GM18499 (cell line): Measurements from ENCODE around the gene PANX2.

Experiments used
- ATAC-seq: cut with Tn5 transposase; IDR thresholded peaks from one replicate; pipeline ENCODE4 v1.9.1; 2021; ENCODE audit warnings: moderate number of reproducible peaks; ENCODE audit not compliant: insufficient read depth, unreplicated experiment

Gene PANX2

GRCh38 chr22:50208939-50209892, 38.7 kb downstream of the PANX2 start:
- no peak for ATAC-seq

DNA sequence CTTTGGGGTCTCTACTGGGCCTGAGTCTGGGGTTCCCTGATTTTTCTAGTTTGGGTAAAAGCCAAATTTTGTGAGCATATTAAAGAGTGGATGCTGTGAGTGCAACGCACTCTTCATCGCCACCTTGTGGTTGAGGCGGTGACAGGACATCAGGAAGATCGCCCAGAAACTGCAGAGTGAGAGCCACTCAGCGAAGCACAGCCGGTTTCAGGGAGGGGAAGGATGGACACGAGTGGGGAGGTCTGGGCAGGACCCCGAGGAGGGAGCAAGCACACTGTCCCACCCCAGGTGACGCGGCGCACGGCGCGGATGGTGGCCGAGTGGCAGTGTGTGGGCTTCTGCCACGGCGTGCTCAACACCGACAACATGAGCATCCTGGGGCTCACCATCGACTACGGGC, 39.4 kb downstream of the PANX2 start:
- no peak for ATAC-seq

DNA sequence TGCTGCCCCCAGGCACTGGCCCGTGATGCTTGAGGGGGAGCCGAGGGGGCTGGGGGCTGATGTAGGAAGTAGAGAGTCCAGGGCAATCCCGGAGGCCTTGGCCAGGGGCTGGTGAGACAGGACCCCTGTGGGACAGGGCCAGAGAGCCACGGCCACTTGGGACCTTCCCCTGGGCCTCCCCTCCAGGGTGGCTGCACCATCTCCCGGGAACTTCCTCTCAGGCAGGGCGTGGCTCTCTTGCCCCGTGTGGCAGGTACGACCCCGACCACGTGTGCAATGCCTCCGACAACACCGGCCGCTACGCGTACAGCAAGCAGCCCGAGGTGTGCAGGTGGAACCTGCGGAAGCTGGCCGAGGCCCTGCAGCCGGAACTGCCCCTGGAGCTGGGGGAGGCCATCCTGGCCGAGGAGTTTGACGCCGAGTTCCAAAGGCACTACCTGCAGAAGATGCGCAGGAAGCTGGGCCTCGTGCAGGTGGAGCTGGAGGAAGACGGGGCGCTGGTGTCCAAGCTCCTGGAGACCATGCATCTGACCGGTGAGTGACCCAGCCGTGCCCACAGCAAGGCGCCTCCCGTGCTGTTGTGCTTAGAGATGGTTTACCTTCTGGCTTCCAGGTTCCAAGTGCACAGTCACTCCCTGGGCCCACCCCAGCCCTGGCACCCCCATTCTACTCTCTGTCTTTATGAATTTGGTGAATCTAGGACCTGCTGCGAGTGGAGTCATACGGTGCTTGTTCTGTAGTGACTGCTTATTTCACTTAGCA, 40.0 kb downstream of the PANX2 start:
- ATAC-seq, result no peak

DNA sequence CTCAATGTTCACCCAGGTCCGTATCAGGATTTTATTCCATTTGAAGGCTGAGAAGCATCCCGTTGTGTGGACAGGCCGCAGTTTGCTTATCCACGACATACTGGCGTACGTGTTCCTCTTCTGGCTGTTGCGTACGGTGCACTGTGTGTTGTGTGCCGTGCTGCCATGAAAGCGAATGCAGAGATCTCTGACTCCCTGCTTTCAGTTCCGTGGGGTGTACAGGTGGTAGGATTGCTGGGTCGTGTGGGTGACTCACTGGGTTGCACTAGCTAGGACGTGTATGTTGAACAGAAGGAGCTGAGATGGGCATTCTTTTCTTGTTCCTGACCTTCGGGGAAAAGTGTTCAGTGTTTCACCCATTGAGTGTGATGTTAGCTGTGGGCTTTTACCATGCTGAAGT, 40.6 kb downstream of the PANX2 start:
- ATAC-seq, result no peak

DNA sequence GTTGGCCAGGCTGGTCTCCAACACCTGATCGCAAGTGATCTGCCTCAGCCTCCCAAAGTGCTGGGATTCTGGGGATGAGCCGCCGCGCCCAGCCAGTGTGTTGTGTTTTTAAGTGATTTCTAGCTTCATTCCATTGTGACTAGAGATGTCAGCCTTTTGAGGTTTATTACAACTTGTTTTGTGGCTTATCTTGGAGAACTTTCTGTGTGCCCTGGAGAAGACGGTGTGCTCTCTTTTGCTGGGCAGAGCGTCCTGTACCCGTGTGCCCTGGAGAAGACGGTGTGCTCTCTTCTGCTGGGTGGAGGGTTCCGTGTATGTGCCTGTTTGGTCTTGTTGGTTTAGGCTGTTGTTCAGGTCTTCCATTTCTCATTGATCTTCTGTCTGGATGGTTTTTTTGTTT, 42.7 kb downstream of the PANX2 start:
- ATAC-seq, result no peak

- no peak for ATAC-seq
Observed at GRCh38 chr22:50215297-50216054, 44.9 kb downstream of the PANX2 start.

DNA sequence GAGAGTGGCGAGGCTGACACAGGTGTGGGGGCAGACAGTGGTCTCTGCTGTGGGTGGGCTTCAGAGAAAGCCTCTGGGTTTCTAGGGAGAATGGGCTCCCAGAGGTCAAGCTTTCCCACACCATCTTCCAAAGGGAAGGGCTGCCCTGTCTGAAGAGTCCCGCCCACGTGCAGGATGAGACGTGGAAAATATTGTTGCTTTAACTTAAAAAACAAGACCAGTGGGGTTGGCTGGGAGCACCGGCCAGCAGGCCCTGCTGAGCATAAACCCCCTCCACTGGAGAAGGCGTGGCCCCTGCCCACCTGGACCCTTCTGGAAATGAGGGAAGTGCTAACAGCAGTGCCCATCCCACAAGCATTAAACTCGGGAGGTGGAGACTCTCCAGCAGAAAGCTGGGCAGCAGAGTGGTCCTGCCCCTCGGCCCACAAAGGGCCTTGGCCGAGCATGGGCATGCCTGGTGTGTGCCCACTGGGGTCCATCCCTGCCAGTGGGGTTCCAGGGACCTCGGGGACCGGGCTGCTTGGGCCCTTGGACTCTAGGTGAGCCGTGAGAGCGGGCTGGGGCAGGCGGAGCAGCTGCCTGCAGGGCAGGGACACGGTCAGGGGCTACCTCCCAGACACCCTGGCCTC, 45.6 kb downstream of the PANX2 start:
- no peak for ATAC-seq

DNA sequence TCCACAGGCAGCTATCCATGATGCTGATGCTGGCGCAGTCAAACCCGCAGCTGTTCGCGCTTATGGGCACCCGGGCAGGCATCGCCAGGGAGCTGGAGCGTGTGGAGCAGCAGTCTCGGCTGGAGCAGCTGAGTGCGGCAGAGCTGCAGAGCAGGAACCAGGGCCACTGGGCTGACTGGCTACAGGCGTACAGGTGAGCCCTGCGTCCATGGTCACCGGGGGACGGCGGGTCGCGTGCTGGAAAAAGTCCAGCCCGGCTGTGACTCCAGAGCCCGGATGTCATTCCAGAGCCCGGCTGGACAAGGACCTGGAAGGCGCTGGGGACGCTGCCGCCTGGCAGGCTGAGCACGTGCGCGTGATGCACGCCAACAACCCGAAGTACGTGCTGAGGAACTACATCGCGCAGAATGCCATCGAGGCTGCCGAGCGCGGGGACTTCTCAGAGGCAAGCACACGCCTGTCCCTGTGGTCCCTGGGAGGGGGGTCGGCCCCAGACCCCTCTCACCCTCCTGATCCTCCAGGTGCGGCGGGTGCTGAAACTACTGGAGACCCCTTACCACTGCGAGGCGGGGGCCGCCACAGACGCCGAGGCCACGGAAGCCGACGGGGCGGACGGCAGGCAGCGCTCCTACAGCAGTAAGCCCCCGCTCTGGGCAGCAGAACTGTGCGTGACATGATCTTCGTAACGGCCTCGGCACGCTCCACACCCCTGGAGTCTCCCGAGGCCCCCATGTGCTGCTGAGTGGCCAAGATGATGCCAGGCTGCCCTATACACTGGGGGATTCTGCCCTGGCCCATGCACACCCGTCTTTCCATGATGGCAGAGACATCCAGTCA, 46.4 kb downstream of the PANX2 start:
- no peak for ATAC-seq

DNA sequence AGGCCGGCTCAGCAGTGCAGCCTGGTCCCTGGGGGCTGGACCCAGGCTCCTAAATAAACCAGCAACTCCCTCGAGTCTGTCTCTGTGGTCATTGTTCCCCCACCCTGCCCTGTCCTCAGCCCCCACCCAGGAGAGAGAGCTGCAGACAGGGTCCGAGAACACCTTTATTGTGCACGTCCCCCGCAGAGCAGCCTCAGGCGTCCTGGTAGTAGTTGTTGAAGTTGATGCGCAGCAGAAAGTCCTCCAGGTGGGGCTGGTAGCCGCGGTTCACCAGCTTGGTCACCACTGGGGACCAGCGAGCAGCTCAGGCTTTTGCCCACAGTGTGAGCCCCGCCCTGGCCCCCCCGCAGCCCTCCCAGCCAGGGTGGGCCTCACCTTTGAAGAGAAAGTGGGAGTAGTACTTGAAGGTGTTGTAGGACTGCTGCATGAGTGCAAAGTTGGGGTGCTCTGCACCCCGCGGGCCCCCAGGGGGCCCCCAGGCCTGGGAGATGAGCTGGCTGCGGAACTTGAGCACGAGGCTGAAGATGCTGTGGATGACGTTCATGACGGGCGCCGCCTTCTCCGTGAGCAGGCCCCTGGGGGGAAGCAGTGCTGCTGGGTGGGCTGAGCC, 47.1 kb downstream of the PANX2 start:
- no peak for ATAC-seq

- no peak for ATAC-seq
Observed at GRCh38 chr22:50218153-50218995, 47.8 kb downstream of the PANX2 start.

DNA sequence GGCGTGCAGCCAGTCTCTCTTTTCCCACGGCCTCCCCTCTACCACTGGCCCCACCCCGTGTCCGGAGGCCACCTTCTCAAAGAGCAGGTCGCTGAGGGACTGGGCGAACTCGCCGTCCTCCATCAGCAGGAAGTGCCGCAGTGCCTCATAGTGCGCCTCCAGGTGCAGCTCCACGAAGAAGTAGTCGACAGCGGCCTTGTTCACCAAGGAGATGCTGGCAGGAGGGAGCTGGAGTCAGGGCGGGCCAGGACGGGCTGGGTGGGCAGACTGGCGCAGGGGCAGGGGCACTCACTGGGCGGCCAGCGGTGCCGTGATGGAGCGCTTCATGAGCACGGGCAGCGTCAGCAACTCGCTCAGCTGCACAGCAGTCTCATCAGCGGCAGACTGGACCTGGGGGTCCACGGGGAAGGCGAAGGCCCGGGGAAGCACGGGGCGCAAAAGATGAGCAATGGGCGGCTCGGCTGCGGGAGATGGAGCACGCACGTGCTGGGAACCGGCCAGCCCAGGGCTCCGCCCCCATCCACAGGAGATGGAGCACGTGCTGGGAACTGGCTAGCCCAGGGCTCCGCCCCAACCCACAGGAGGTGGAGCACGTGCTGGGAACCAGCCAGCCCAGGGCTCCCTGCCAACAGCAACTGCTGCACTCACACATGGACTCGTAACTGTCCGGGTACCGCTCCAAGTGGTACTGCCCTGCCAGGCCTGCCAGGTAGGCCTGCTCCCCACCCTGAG, 48.6 kb downstream of the PANX2 start:
- no peak for ATAC-seq

GRCh38 chr22:50219800-50220602, 49.5 kb downstream of the PANX2 start:
- no peak for ATAC-seq

GRCh38 chr22:50220603-50221409, 50.3 kb downstream of the PANX2 start:
- ATAC-seq, result no peak

DNA sequence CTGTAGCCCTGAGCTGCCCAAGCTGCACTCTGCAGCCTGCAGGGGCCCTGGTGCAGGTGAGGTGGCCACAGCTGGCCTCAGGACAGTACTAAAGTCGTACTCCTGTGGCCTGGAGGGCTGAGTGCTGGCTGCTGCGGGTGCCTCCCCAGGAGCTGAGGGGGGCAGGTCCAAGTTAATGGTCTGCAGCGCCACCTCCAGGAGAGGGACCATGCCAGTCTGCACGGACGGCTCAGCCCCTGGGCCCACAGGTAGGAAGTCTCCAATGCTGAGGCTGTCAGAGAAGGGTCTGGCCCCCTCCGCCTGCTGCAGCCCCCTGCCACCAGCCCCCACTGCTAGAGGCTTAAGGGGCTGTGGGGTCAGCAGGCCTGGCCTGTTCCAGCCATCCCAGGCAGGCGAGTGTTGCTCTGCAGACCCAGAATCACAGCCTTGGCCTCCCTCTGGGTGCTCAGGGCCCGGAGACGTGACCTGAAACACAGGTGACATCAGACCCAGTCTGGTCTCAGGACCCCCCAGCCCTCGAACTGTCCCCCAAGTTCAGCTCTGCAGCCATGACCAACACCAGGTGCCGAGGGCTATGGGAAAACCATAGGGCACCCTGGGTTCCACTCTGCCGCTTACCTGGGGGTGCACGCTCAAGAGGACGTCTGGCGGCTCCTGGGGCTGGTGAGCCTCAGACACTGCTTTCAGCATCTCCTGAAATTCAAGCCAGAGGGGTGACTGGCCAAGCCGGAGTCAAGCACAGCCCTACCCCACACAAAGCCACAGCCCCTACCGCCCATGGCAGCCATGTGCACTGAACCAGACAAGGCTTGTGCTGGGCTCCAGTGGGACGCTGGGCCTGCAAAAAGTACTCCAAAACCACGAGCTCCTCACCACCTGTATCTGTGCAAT, 51.1 kb downstream of the PANX2 start:
- no peak for ATAC-seq

- no peak for ATAC-seq
Observed at GRCh38 chr22:50222508-50222907, 52.0 kb downstream of the PANX2 start.
